Adrenal gland (tissue), 12 donors: ENCODE results near the gene NENF. TPM values are rescaled to one million over a fixed set of nuclear protein-coding genes. Genes with fewer than 3 reads are reported as not detected.

Experiments used
- DNase-seq, 7 donors: peaks; one replicate each; pipeline ENCODE4 v3.0.0-alpha.2; 2019 to 2020
- H3K27ac ChIP-seq, 5 donors: fragments of 200-600 bp; sonication (generic) in 4 of 5; 1 replicate in 3 of 5; 2 replicates in 2 of 5; pipeline versions ENCODE4 v1.5.1 to v1.8.0; 2016 to 2020; ENCODE audit warnings: mild to moderate bottlenecking in 1 of 5
- H3K27me3 ChIP-seq: fragments of 200-600 bp; 2 replicates; pipeline ENCODE4 v1.8.0; 2021
- H3K36me3 ChIP-seq, 2 donors: fragments of 200-600 bp; replicated peaks in 1 of 2; 1 replicate in 1 of 2; 2 replicates in 1 of 2; pipeline versions ENCODE4 v1.5.1 to v1.8.0; 2018 to 2022
- H3K4me1 ChIP-seq, 2 donors: fragments of 200-600 bp; replicated peaks in 1 of 2; 1 replicate in 1 of 2; 2 replicates in 1 of 2; pipeline versions ENCODE4 v1.5.1 to v1.8.0; 2018 to 2021
- H3K4me3 ChIP-seq, 4 donors: fragments of 200-600 bp; sonication (generic) in 3 of 4; one replicate each; pipeline ENCODE4 v1.5.1; 2016 to 2018
- H3K9me3 ChIP-seq, 3 donors: fragments of 200-600 bp; sonication (generic) in 1 of 3; replicated peaks in 1 of 3; 1 replicate in 2 of 3; 2 replicates in 1 of 3; pipeline versions ENCODE4 v1.5.1 to v1.8.0; 2016 to 2021
- POLR2A ChIP-seq, 2 donors: fragments of 450-650 bp; IDR thresholded peaks; one replicate each; pipeline ENCODE4 v1.6.1; 2017; ENCODE audit warnings: antibody characterized with exemption in 2 of 2, mild to moderate bottlenecking in 2 of 2, moderate library complexity in 1 of 2
- WGBS, 4 donors: extraction: QIAGEN DNeasy Blood & Tissue Kit in 2 of 4; methylation state at CpG; one replicate each; pipeline versions ENCODE4 v1.1.5 to v1.1.7; 2013 to 2017; 5-methylcytosine and 5-hydroxymethylcytosine counted together
- intact Hi-C, 2 donors: fragments of 100-400 bp; cut with DNase I; formaldehyde crosslinking; loops; one replicate each; pipeline versions ENCODE4 v1.14.1 to v1.15.0; 2022 to 2023
- polyA plus RNA-seq, 3 donors: library from polyadenylated mRNA; stranded (reverse); fragments of 200-250 nt in 2 of 3; fragments of 350-450 nt in 1 of 3; fragmentation: Illumina TruSeq in 1 of 3; extraction: RNeasy Lipid Tissue Mini Kit (QIAGEN cat#74804) in 1 of 3; gene quantifications; one replicate each; pipeline ENCODE4 v1.2.3, GENCODE V29; 2013 to 2014
- total RNA-seq, 9 donors: library from RNA; depleted of rRNA in 4 of 9; stranded (reverse); fragments of >200 nt in 4 of 9; fragments of 120-200 nt in 1 of 9; fragmentation: NEBNext Ultra II Directional in 1 of 9; extraction: Animal tissue kit (Norgen Biotek cat#: 25700) in 1 of 9; gene quantifications; one replicate each; pipeline versions ENCODE4 v1.1.0 to v1.2.4, GENCODE V29; 2013 to 2023
- TF ChIP-seq, protein P1 (sequence below), 6 experiments: fragments of 450-650 bp in 4 of 6; fragments of 200-600 bp in 2 of 6; sonication (generic) in 1 of 6; IDR thresholded peaks; 1 replicate in 5 of 6; 2 replicates in 1 of 6; pipeline versions ENCODE4 v1.5.1 to v1.8.0; 2016 to 2021; ENCODE audit warnings: antibody characterized with exemption in 6 of 6, mild to moderate bottlenecking in 2 of 6, moderate library complexity in 1 of 6
- donor health status: healthy with polysubstance abuse.
- donor health status: Bipolar disorder and iron deficiency.
- donor health status: DM: yes; HTN: yes; CAD: no.
- donor health status: DM: no; HTN: no; CAD: no.
- donor health status: DM: no; HTN: no; CAD: no.
- donor health status: DM: yes; HTN: yes; CAD: no.

The NENF gene
- total and polyA plus RNA-seq, 12 donors: 42.6 to 226 (median 82.2) TPM

DNA sequence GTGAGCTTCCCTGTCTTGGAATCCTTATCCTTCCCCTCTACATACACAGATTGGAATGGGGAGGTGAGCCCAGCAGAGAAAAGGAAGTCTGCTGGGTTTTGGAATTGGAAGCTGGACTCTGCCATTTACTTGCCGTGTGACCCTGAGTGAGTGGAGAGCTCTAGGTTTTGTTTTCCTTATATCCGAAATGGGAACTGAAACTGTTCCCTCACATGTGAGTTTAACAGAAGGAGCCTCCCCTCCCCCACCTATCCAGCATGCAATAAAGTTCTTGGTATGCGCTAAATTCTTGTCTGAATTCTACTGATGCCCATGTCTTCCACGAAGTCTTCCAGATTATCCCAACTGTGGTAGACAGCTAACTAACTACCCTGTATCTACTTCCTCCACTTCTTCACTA, 58.7 kb downstream of the NENF start:
- DNase-seq: peak in 1 of 7 donors; percentile 56
- H3K36me3 ChIP-seq: no peaks in the 10 kb centered on the region
- intact Hi-C loops: no loop called here
- H3K27ac ChIP-seq: no peak overlapping the region
- H3K9me3 ChIP-seq: no peaks in the 10 kb centered on the region
- TF ChIP-seq, protein P1, sequence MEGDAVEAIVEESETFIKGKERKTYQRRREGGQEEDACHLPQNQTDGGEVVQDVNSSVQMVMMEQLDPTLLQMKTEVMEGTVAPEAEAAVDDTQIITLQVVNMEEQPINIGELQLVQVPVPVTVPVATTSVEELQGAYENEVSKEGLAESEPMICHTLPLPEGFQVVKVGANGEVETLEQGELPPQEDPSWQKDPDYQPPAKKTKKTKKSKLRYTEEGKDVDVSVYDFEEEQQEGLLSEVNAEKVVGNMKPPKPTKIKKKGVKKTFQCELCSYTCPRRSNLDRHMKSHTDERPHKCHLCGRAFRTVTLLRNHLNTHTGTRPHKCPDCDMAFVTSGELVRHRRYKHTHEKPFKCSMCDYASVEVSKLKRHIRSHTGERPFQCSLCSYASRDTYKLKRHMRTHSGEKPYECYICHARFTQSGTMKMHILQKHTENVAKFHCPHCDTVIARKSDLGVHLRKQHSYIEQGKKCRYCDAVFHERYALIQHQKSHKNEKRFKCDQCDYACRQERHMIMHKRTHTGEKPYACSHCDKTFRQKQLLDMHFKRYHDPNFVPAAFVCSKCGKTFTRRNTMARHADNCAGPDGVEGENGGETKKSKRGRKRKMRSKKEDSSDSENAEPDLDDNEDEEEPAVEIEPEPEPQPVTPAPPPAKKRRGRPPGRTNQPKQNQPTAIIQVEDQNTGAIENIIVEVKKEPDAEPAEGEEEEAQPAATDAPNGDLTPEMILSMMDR (IDR thresholded peaks at IDR 0.05): no peak
- TF ChIP-seq POLR2A (IDR thresholded peaks at IDR 0.05): no peak
- no peaks in the 10 kb centered on the region for H3K27me3 ChIP-seq
- 71 to 75% (median 74%) methylated on average over 4 of the region's 4 CpGs for WGBS, 4 donors
- no peaks in the 10 kb centered on the region for H3K4me1 ChIP-seq
- H3K4me3 ChIP-seq: no peak overlapping the region

Other genes with a start within 250 kb of the NENF start
- 10 to 100 TPM; 11.8 to 27.5 (median 23.7) TPM for gene PPP2R5A, start 147.5 kb upstream of the NENF start, total RNA-seq
- gene PPP2R5A, start 147.5 kb upstream of the NENF start, polyA plus RNA-seq: 10 to 100 TPM; 13.3 to 19.8 (median 14.5) TPM
- 1 to 10 TPM; 2.4 to 8.6 (median 6.6) TPM for gene PACC1, start 18.0 kb upstream of the NENF start, total RNA-seq
- gene PACC1, start 18.0 kb upstream of the NENF start, polyA plus RNA-seq: 1 to 10 TPM; 1.9 to 4.1 (median 1.9) TPM
- gene ATF3, start 175.8 kb downstream of the NENF start, total RNA-seq: 10 to 100 TPM in 3 of 9 donors, 1 to 10 TPM in 6; 1.9 to 13.4 (median 7.2) TPM
- 10 to 100 TPM; 13.4 to 19.7 (median 14.5) TPM for gene ATF3, start 175.8 kb downstream of the NENF start, polyA plus RNA-seq